Brain pericyte (primary cell): ENCODE data around the gene MCMBP.
A peak's percentile ranks its signal among the peaks of the same experiment; 100 is the strongest.
"Not testable (repeated sequence)": the region's sequence is repeated elsewhere in the genome, so short reads cannot be mapped to it uniquely, and the experiment has no call there.

ENCODE experiments used
- DNase-seq: peaks from one replicate; pipeline ENCODE4 v3.0.0-alpha.2; 2012; ENCODE audit warnings: low read depth, low spot score

MCMBP gene

DNA sequence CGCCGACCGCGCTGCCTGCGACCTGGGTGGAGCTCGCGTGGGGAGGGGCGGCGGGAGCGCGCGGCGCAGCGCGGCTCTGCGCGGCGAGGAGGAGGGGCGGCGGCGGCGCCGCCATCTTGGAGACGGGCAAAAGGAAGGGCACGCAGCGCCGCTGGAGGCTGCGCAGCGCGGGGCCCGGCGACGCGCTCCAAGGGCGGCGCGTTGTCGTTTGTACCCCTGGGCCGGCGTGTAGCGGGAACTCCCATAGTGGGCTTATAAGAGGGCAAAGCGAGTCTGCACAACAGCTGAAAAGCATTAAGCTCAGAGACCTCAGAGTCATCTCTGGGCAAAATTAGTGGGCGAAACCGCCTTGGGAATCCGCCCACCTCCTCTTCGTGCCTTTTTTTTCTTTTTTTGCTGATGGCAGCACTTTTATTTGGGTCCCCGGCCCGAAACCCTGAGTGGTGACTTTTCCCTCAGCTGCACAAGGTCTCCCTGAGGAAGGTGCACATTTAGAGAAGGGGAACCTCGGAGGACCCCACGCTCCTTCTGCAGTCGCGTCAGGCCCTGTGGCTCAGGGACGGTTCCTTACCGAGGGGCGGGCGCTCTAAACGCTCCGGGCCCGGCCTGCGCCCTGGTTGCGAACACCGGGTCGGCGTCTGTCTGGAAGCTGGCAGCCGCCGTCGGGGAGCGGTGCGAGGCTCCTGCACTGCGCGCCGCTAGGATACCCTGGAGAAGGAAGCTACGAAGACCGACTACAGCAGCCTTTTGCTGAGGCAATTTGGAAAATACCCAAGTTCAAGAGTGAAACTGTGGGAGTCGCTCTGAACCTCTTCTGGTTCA is 428 bp upstream of the MCMBP start:
- DNase-seq, result peak; percentile 33

DNA sequence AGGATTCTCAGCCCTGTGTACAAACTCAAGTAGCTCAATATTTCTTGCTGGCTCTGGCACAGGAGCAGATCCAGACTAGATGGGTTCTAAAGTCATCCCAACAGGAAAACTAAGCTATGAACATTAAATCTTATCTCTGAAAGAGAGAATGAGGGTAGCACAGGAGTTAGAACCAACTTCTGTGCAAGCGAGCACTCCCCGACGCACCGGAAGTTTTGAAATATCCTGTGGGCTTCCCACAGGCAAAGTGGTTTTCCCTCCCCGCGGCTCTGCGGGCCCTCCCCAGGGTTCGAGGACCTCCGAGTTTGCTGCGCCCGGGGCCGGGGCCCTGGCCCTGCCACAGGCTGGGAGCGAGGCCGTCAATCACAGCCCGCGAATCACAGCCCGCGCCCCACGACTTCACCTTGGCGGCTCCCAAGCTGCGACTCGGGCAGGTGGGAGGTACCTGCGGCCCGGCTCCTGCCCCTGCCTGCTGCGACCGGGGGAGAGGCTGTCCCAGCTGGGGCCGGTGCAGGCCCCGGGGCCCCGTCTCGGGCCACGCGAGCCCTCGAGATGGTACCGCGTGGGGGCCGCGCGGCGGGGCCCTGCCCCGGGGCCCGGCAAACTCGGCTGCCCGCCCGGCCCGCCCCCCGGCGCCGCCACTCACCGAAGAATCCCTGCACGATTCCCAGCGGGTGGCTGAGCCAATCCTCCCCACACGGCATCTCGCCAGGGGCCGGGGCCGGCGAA is 598 bp downstream of the MCMBP start:
- no peak for DNase-seq

DNA sequence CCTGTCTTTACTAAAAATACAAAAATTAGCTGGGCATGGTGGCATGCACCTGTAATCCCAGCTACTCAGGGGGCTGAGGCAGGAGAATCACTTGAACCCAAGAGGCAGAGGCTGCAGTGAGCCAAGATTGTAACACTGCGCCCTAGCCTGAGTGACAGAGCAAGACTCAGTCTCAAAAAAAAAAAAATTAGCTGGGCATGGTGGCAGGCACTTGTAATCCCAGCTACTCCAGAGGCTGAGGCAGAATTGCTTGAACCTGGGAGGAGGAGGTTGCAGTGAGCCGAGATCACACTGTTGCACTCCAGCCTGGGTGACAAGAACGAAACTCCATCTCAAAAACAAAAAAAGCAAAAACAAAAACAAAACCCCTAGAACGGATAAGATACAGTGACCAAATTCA is 3.2 kb downstream of the MCMBP start:
- DNase-seq, result not testable (repeated sequence)

DNA sequence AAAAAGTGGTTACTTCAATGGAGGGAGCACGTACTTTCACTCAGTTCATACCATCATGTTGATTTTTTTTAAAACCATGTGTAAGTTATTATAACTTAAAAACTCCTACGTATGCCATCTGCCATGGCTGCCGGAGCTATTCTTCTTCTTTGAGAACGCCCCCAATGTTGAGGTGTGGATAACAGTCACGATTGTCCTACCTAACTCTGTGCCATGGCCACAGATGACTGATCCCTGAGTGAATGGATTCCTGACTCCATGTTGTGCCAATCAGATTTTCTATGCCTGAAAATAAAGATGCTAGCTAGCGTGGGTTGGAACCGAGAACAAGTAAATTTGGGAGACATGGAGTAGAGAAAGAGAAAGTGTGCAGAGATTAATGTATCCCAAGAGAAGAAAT is 5.3 kb downstream of the MCMBP start:
- no peak for DNase-seq

DNA sequence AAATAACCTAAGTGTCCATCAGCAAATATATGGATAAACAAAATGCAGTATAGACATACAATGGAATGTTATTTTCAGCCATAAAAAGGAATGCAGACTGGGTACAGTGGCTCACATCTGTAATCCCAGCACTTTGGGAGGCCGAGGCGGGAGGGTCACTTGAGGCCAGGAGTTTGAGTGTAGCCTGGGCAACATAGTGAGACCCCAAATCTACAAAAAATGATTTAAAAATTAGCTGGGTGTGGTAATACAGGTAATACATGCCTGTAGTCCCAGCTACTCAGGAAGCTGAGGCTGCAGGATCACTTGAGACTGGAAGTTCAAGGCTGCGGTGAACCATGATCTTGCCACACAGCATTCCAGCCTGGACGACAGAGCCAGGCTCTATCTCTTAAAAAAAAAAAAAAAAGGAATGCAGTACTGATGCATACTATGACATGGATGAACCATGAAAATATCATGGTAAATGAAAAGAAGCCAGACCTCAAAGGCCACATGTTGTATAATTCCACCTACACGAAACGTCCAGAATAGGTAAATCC is 6.9 kb downstream of the MCMBP start:
- DNase-seq, result no peak

DNA sequence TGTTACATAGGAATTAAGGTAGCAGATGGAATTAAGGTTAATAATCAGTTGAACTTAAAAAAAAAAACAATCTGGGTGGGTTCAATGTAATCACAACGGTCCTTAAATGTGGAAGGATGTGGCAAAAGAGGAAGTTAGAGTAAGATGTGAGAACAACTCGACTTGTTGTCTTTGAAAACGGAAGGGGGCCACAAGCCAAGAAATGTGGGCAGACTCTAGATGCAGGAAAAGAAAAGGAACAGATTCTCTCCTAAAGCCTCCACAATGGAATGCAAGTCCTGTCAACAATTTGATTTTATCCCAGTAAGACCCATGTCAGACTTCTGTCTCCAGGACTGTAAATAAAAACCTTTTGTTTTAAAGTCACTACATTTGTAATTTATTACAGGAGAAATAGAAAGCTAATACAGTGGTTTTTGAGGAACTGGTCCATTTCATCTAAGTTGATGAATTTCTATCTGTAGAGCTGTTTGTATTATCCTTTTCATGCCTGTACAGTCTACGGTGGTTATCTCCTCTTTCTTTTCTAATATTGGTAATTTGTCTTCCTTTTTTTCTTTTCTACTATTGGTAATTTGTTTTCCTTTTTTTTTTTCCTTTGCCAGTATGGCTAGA is 8.6 kb downstream of the MCMBP start:
- DNase-seq, result no peak

DNA sequence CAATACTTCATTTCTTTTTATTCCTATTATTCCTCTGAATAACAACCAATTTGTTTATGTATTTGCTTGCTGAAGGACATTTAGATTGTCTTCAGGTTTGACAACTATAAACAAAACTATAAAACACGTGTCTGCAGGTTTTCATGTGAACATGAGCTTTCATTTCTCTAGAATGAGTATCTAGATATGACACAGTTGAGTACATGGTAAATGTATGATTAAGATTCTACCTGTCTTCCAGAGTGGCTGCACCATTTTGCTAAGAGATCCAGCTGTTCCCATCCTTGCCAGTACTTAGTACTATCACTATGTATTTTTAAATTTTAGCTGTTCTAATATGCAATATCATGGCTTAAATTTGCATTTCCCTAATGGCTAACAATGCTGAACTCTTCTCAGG is 10.1 kb downstream of the MCMBP start:
- DNase-seq, result no peak

DNA sequence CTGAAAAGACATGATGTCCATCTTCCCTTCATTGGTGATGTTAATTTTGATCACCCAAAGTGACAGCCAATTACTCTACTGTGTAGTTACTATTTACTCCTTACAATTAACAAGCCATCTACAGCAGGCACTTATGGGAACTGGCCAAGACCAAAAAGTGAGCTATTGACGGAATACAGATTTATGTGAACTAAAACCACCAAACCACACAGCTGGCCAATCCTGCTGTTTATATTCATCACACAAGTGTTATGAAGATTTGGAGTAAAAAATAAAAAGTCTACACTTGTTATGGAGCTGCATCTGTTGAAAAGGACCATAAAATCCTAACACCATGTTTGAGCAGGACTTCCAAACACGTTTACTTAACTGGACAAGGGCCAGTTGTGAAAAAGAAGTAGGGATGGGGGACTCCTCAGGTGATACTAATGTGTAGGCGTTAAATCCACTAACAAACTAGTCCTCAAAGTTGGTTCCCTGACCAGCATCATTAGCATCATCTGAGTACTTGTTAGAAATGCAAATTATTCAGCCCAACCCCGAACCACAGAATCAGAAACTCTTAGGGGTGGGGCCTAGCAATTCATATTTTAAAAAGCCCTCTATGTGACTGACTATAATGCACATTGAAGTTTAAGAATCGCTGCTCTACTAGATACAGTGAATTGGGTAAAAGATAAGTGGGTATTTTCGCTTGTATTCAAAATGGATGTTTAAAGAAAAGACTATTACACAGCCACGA is 11.6 kb downstream of the MCMBP start:
- no peak for DNase-seq

DNA sequence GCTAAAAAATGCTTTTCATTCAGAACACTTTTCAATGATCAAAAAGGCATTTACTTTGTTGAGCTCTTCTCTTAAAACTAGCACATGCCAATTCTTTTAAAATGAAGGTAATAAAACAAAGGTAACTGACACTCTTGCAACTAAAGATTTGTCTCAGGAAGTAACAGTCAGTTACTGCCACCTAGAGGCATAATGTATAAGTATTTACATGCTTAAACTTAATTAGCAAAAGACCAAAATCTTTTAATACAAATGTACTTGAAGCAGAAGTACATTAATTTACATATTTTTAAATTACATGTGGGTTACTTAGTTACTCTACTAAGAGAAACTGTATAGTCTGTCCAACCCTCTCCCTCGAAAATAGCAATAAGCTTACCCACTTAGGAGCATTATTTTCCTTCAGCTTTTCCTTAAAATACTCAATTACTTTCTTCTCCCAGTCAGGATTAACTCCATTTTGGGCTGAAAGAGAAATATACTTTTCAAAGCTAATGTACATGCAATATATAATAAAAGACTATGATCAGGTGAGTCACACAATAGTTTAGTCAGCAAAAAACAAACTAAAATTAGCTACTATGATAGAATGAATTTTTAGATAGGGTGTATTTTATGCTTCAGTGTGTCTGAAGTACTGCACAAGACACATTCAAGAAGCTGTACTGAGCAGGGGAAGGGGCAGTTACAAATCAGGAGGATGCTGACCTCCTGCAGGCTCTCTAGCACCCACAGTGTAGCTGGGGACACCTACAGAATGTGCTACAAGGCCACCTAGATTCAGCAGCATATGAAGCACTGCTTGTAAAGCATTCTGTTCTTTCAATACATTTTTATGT is 13.0 kb downstream of the MCMBP start:
- DNase-seq, result no peak

DNA sequence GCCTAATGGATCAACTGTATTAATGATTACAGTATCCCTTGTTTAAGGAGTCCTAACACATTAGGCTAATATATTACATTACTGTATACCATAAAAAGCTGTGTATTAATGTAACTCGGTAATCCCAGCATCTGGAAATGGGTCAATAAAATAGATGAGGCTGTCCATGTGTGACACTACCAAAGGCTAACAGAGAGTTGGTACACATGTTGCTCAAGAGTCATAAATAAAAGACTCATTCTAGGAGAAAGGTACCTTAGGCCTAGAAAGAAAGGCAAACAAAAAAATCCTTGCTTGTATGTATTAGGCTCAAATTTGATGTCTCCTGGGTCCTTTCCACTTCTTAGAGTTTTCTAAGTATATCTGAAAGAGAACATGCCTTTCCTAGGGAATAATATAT is 14.6 kb downstream of the MCMBP start:
- DNase-seq, result no peak

DNA sequence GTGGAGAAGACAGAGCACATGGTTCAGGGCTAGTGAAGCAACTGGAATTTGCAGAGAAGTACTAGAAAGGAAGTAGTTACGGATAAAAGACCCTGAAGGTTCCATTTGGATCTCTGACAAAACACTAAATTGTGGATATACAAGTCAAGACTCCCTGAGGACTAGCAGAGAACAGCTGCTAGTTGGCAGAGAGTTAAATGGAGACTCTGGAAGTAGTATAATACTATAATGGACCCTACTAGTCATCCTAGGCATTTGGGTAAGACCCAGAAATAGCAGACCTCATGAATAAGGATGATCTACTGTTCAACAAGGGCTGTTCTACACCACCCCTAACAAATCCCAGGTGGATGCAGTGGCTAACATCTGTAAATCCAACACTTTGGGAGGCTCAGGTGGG is 19.1 kb downstream of the MCMBP start:
- no peak for DNase-seq

DNA sequence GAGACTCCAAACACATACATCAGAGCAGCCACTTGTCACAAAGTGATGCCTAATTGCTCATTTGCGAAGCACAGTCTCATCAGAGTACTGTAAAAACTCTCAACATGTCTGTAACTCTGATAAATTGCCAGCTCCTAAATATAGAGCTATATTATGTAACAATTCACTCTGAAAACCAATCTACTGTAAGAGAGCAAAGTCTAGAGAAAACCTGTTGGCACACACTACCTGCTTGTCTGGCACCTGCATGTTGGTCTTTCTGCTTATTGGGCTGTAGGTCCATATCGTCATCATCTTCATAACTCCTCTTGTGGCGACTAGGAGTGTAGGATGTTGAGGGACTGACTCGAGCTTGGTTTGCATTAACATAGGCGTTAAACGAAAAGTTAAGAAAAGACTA is 19.8 kb downstream of the MCMBP start:
- DNase-seq, result no peak

DNA sequence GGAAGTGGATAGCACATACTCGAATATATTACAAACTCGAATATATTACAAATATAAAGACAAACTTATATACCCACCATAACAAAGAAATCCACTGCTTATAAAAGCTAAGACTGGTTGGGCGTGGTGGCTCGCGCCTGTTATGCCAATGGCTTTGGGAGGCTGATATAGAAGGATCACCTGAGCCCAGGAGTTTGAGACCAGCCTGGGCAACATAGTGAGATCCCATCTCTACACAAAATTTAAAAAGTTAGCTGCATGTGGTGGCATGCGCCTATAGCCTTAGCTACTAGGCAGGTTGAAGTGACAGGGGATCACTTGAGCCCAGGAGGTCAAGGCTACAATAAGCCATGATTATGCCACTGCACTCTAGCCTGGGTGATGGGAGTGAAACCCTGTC is 20.4 kb downstream of the MCMBP start:
- no peak for DNase-seq

DNA sequence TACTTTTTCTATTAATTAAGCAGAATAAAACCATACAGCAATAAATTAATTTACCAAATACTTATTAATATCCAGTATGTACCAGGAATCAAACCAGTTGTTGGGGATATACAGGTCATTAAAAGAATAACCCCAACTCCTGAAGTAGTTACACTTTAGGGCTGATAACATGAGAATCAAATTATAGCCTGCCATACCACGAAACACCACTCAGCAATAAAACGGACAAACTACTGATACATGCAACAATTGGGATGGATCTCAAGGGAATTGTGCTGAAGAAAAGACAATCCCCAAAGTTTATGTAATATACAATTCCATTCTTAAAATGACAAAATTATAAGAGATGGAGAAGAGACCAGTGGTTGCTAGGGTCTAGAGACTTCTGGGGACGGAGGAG is 22.7 kb downstream of the MCMBP start:
- no peak for DNase-seq

DNA sequence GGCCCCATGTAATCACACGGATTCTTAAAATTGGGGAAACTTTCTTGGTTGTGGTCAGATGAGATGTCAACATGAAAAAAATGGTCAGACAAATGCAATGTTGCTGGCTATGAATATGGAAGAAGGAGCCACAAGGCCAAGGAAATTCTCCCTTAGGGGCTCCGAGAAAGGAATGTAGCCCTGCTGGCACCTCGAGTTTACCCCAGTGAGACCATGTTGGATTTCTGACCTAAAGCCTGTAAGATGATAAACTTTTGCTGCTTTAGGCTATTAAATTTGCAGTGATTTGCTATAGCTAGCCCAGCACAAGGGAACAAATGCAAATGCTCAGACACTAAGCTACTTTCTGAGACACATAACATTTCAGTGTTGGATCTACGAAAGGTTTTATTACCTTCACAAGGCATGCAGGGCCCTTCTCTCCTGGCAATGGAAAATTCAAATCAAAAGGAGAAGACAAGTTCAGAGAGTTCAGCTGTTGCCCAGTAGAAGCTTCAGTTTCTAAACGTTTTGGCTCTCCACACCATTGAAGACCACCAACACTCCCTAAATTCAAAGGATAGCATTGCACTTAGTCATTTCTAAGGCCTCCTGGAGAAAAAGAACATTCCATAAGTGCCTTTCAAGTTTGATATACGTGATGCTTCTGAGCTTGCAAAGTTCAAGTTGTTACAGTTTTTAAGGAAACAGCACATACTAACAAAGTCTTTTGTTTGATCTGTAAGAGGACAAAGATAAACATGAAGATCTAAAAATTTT is 23.4 kb downstream of the MCMBP start:
- no peak for DNase-seq

DNA sequence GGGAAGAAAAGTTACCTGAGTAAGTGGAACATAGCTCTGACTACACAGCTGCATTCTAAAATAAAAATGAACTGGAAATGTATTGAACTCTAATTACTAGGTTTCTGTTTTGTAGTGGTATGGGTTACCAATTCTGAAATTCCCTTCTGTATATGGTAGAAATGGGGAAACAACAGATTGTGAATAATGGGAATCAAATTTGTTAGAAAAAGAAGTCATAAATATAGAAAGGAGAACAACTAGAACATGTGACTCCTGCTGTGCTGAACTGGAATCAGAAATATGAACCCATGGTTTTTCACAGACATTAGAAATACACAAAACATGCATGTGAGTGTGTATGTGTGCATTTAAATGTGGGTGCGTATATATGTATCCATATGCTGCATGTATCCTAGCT is 27.0 kb downstream of the MCMBP start:
- no peak for DNase-seq

DNA sequence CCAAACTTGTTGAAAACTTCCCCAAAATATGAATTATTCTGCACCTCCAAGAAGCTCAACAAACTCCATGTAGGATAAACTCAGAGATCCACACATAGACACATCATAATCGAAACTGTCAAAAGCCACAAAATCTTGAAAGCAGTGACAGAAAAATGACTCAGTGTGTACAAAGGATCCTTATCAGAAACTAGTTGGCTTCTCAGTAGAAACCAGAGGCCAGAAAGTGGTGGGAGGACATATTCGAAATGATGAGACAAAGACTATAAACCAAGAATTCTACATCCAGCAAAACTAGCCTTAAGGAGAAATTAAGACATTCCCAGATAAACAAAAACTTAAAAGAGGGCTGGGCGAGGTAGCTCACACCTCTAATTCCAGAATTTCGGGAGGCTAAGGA is 38.5 kb downstream of the MCMBP start:
- no peak for DNase-seq

DNA sequence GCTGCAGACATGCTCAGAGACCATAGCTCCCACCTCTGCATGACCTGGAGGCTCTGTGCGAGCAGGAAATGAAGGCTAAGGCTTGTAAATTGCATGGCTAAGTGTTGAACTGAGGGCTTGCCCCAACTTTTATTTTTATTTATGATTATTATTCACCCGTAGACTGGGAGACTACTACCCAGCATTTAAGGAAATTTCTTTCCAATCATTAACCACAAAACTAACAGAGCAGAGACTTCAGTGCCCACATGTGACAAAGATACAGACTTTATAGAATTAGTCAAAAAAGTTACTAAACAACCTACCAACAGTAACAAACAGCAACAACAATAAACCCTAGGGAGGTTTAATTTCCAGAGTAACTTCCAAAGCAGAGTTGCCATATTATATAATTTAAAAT is 39.7 kb downstream of the MCMBP start:
- no peak for DNase-seq

DNA sequence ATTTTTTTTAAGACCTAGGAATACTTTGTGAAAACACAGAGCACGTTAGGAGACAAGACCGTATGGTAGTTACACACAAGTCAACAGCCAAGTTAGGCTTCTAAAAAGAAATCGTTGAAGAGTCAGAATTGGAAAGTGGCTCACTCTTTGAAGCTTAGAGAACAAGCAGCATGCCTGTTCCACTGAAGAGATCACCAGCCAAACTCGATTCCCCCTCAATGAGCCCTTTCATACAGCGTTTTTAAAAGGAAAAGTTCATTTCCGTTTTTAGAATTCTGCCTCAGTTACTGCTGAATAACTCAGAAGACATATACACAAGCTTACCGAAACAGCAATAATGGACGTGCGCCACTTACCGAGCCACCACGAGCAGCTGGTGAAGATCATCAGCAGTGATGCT is 41.0 kb downstream of the MCMBP start:
- DNase-seq, result no peak

DNA sequence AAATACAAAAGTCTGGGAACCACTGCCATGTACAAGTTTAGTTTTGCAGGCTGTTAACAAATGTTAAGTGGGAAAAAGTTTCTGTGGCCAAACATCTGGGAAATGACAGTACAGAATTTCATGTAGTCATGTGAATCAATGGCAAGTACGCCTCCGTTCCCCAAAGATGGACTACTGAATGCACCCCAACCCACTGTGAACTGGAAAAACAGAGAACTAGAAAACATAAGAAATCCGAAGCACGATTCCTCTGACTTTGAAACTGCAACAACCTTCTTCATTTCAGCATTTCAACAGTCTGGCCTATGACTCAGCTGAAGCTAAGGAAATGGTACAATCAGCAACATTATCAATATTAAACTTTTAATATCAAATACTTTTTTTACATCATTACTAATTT is 41.8 kb downstream of the MCMBP start:
- no peak for DNase-seq
